ENCODE measurements around the gene CD24. TPM values are rescaled to one million over a fixed set of nuclear protein-coding genes. Genes with fewer than 3 reads are reported as not detected.

CD24 gene
- total and polyA plus RNA-seq, 2 of the 8 experiments (the other 6 are each of a cell fraction or from before 2014, with no cell fraction given), result 2,134 to 2,327 TPM

DNA sequence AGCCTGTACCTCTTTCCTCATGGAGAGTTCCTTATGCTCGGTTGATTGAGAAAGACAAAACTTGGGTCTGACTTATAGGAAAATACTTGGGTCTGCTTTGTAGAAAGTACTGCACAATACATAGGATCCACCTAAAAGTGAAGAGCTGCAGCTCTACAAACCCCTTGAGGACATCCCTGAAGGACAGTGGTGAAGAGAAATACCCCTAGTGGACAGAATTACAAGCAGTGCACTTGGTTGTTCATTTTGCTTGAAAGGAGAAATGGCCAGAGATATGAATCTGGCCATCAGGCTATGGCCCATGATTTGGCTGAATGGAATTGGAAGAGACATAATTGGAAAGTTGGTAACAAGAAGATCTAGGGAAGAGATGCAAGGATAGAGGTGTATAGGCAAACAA lies 8.3 kb downstream of the CD24 start:
- Histone ChIP-seq H3K9me3 (ENCODE audit: insufficient read depth in 2 of 2, low read depth in 1 of 2, low read length in 1 of 2) (no peaks in the 10 kb centered on the region; a peak in 1 of 4 replicates), H2BK120ac (replicated peaks; ENCODE audit: low read depth, low read length) (no peak overlapping the region), H3K4me3 (ENCODE audit: extremely low read depth in 1 of 4, insufficient read depth in 2 of 4, low read depth in 3 of 4, low read length in 4 of 4) (no peak overlapping the region), H2BK12ac (ENCODE audit: low read depth, low read length) (no peak overlapping the region), H3K79me2 (ENCODE audit: control insufficient read depth in 1 of 2, insufficient read depth in 2 of 2, low read length in 2 of 2) (peaks cover 0 to 4% of the 10 kb centered on the region in 2 experiments; a peak in 1 of 4 replicates), H2AK5ac (ENCODE audit: low read depth, low read length) (no peak overlapping the region), H3K27ac (ENCODE audit: low read depth, low read length) (no peak overlapping the region), H3K23me2 (ENCODE audit: low read depth, low read length) (no peaks in the 10 kb centered on the region), H3K9ac (replicated peaks in 1 of 4; ENCODE audit: extremely low read depth in 1 of 4, low read depth in 3 of 4, low read length in 3 of 4) (no peak overlapping the region), H3K36me3 (ENCODE audit: control insufficient read depth in 2 of 4, insufficient read depth in 4 of 4, low read length in 3 of 4) (peaks cover 0 to 15% (median 7%) of the 10 kb centered on the region in 4 experiments; a peak in 4 of 8 replicates), H4K91ac (replicated peaks; ENCODE audit: insufficient read length, low read length) (no peak overlapping the region), H2AFZ (ENCODE audit: low read length) (no peak overlapping the region), H4K20me1 (replicated peaks in 1 of 2; ENCODE audit: control insufficient read depth in 1 of 2, insufficient read depth in 2 of 2, low read length in 2 of 2) (no peaks in the 10 kb centered on the region), H3K4ac (replicated peaks; ENCODE audit: insufficient read length, low read depth, low read length) (no peak overlapping the region), H3K27me3 (replicated peaks in 1 of 4; ENCODE audit: control insufficient read depth in 3 of 4, extremely low read depth in 1 of 4, insufficient read depth in 3 of 4, low read length in 3 of 4) (no peaks in the 10 kb centered on the region), H3K4me2 (ENCODE audit: insufficient read depth in 1 of 2, low read depth in 2 of 2, low read length in 2 of 2) (no peak overlapping the region), H3K18ac (ENCODE audit: extremely low read depth, low read length) (no peak overlapping the region), H3K4me1 (replicated peaks in 1 of 4; ENCODE audit: control insufficient read depth in 3 of 4, insufficient read depth in 4 of 4, low read length in 3 of 4) (no peaks in the 10 kb centered on the region), H2BK15ac (ENCODE audit: low read length) (no peak overlapping the region), H2BK20ac (ENCODE audit: low read length) (no peak overlapping the region), H3K14ac (ENCODE audit: insufficient read length) (no peak overlapping the region), H3K79me1 (ENCODE audit: low read depth, low read length) (no peaks in the 10 kb centered on the region), H3K23ac (ENCODE audit: insufficient read length) (no peak overlapping the region), H4K8ac (ENCODE audit: extremely low read depth, insufficient read depth, low read length) (no peak overlapping the region), H3K56ac (replicated peaks; ENCODE audit: insufficient read length, low read depth, low read length) (no peak overlapping the region), H2BK5ac (ENCODE audit: low read depth, low read length) (no peak overlapping the region), H4K5ac (ENCODE audit: insufficient read length, low read depth, low read length) (no peak overlapping the region)
- TF ChIP-seq CHD1 (IDR thresholded peaks at IDR 0.05; ENCODE audit: low read depth, low read length) (no peak), SP2 (IDR thresholded peaks at IDR 0.05; ENCODE audit: low read length) (no peak), SRF (IDR thresholded peaks at IDR 0.05; ENCODE audit: low read depth, low read length) (no peak), SIN3A (conservative IDR thresholded peaks at IDR 0.05 in 1 of 2, IDR thresholded peaks at IDR 0.05 in 1 of 2; ENCODE audit: low read depth in 1 of 2, low read length in 2 of 2) (no peak), PHF8 (conservative IDR thresholded peaks at IDR 0.05; ENCODE audit: low read depth, low read length) (no peak), RAD21 (IDR thresholded peaks at IDR 0.05 in 1 of 2, conservative IDR thresholded peaks at IDR 0.05 in 1 of 2; ENCODE audit: low read depth in 2 of 2, low read length in 2 of 2) (peak in 1 of 2 experiments; percentile 11; a peak in 1 of 4 replicates), SP4 (IDR thresholded peaks at IDR 0.05; ENCODE audit: low read length) (no peak)
- DNase-seq (ENCODE audit: low read depth in 1 of 2, low spot score in 2 of 2) (no peak), FAIRE-seq (no peak)
- POLR2A ChIA-PET (ENCODE audit: partially characterized antibody), result interaction anchor here (1.3 kb wide), 1 partner anchor 9 kb away, joined by 4 read pairs; no protein-coding TSS in a partner anchor
- CTCF ChIA-PET (ENCODE audit: partially characterized antibody), result no interaction called here
- 83% methylated on average over 1 of the region's 1 CpG; no CpG with 5 or more reads in 1 of the 2 experiments for WGBS, 2 experiments (ENCODE audit: extremely low coverage in 1 of 2, insufficient coverage in 1 of 2, insufficient read length in 1 of 2, insufficient replicate concordance in 2 of 2, low coverage in 1 of 2, low lambda C conversion rate in 2 of 2, missing lambda C conversion rate in 1 of 2)

All from H1 (cell line).